Measurements from ENCODE around the gene AFDN. TPM values are rescaled to one million over a fixed set of nuclear protein-coding genes. Genes with fewer than 3 reads are reported as not detected.

AFDN gene
- total RNA-seq, 1 experiment from 2014 or later: 226 TPM

GRCh38 chr6:167832497-167833395, 6.0 kb downstream of the AFDN start:
- intact Hi-C loops (cut with micrococcal nuclease; ENCODE audit: unreplicated experiment): loop anchor here (2.0 to 5.0 kb wide), 4 partner anchors 16 to 150 kb away; no protein-coding TSS in a partner anchor
- peaks cover 38% of the 10 kb centered on the region for H3K4me1 Mint-ChIP-seq (ENCODE audit: low read depth, unreplicated experiment)
- peak overlapping the region; percentile 95 for H3K27ac Mint-ChIP-seq (ENCODE audit: unreplicated experiment)
- DNase-seq: no peak
- H3K4me3 Mint-ChIP-seq (ENCODE audit: low read depth, unreplicated experiment): peak overlapping the region; percentile 73
- BruUV-seq (replicated peaks): no TSS peak
- H3K27me3 Mint-ChIP-seq (ENCODE audit: unreplicated experiment): no peaks in the 10 kb centered on the region
- no peaks in the 10 kb centered on the region for H3K9me3 Mint-ChIP-seq (ENCODE audit: low read depth, unreplicated experiment)
- no peak for TF ChIP-seq CTCF (IDR thresholded peaks at IDR 0.05; ENCODE audit: unreplicated experiment)
- CTCF ChIA-PET: interaction anchor here (0.6 kb wide), 1 partner anchor 343 kb away, joined by 3 read pairs; no protein-coding TSS in a partner anchor
- H3K36me3 Mint-ChIP-seq (ENCODE audit: insufficient read depth, unreplicated experiment): peaks cover 25% of the 10 kb centered on the region

GRCh38 chr6:167833396-167833763, 6.7 kb downstream of the AFDN start:
- no peaks in the 10 kb centered on the region for H3K27me3 Mint-ChIP-seq (ENCODE audit: unreplicated experiment)
- TF ChIP-seq CTCF (IDR thresholded peaks at IDR 0.05; ENCODE audit: unreplicated experiment): no peak
- intact Hi-C loops (cut with micrococcal nuclease; ENCODE audit: unreplicated experiment): loop anchor here (2.0 to 5.0 kb wide), 4 partner anchors 15 to 151 kb away; no protein-coding TSS in a partner anchor
- peaks cover 18% of the 10 kb centered on the region for H3K36me3 Mint-ChIP-seq (ENCODE audit: insufficient read depth, unreplicated experiment)
- BruUV-seq (replicated peaks): no TSS peak
- peak overlapping the region; percentile 73 for H3K4me3 Mint-ChIP-seq (ENCODE audit: low read depth, unreplicated experiment)
- no peaks in the 10 kb centered on the region for H3K9me3 Mint-ChIP-seq (ENCODE audit: low read depth, unreplicated experiment)
- H3K27ac Mint-ChIP-seq (ENCODE audit: unreplicated experiment): peak overlapping the region; percentile 95
- peaks cover 43% of the 10 kb centered on the region for H3K4me1 Mint-ChIP-seq (ENCODE audit: low read depth, unreplicated experiment)
- no peak for DNase-seq
- CTCF ChIA-PET: interaction anchor here (0.6 kb wide), 1 partner anchor 343 kb away, joined by 3 read pairs; no protein-coding TSS in a partner anchor

- H3K27me3 Mint-ChIP-seq (ENCODE audit: unreplicated experiment): no peaks in the 10 kb centered on the region
- H3K27ac Mint-ChIP-seq (ENCODE audit: unreplicated experiment): no peak overlapping the region
- H3K36me3 Mint-ChIP-seq (ENCODE audit: insufficient read depth, unreplicated experiment): peaks cover 15% of the 10 kb centered on the region
- no TSS peak for BruUV-seq (replicated peaks)
- no peaks in the 10 kb centered on the region for H3K9me3 Mint-ChIP-seq (ENCODE audit: low read depth, unreplicated experiment)
- CTCF ChIA-PET: no interaction called here
- intact Hi-C loops (cut with micrococcal nuclease; ENCODE audit: unreplicated experiment): no loop called here
- no peak for TF ChIP-seq CTCF (IDR thresholded peaks at IDR 0.05; ENCODE audit: unreplicated experiment)
- no peak for DNase-seq
- peaks cover 40% of the 10 kb centered on the region for H3K4me1 Mint-ChIP-seq (ENCODE audit: low read depth, unreplicated experiment)
- H3K4me3 Mint-ChIP-seq (ENCODE audit: low read depth, unreplicated experiment): no peak overlapping the region
Observed at GRCh38 chr6:167835260-167835659, 8.5 kb downstream of the AFDN start.

- CTCF ChIA-PET: no interaction called here
- TF ChIP-seq CTCF (IDR thresholded peaks at IDR 0.05; ENCODE audit: unreplicated experiment): no peak
- peaks cover 9% of the 10 kb centered on the region for H3K36me3 Mint-ChIP-seq (ENCODE audit: insufficient read depth, unreplicated experiment)
- H3K4me3 Mint-ChIP-seq (ENCODE audit: low read depth, unreplicated experiment): no peak overlapping the region
- no peak overlapping the region for H3K27ac Mint-ChIP-seq (ENCODE audit: unreplicated experiment)
- BruUV-seq (replicated peaks): no TSS peak
- DNase-seq: no peak
- H3K27me3 Mint-ChIP-seq (ENCODE audit: unreplicated experiment): no peaks in the 10 kb centered on the region
- intact Hi-C loops (cut with micrococcal nuclease; ENCODE audit: unreplicated experiment): no loop called here
- no peaks in the 10 kb centered on the region for H3K9me3 Mint-ChIP-seq (ENCODE audit: low read depth, unreplicated experiment)
- peaks cover 26% of the 10 kb centered on the region for H3K4me1 Mint-ChIP-seq (ENCODE audit: low read depth, unreplicated experiment)
Observed at GRCh38 chr6:167836721-167837120, 10.0 kb downstream of the AFDN start.
